A673 (cell line): ENCODE data around the gene NQO2.

Source experiments
- CTCF ChIP-seq: fragments of 300-800, 200-600 bp; sonication (generic); conservative IDR thresholded peaks from 2 replicates; pipeline ENCODE4 v1.5.1; 2017; ENCODE audit warnings: low read depth, mild to moderate bottlenecking, antibody characterized with exemption, low read length, moderate library complexity, mixed read lengths
- EZH2 ChIP-seq: fragments of 200-600 bp; sonication (generic); IDR thresholded peaks from 2 replicates; pipeline ENCODE4 v1.6.1; 2017; ENCODE audit warnings: borderline replicate concordance, low read depth, mild to moderate bottlenecking, mixed read lengths, antibody characterized with exemption, low read length; ENCODE audit not compliant: poor library complexity, severe bottlenecking

DNA sequence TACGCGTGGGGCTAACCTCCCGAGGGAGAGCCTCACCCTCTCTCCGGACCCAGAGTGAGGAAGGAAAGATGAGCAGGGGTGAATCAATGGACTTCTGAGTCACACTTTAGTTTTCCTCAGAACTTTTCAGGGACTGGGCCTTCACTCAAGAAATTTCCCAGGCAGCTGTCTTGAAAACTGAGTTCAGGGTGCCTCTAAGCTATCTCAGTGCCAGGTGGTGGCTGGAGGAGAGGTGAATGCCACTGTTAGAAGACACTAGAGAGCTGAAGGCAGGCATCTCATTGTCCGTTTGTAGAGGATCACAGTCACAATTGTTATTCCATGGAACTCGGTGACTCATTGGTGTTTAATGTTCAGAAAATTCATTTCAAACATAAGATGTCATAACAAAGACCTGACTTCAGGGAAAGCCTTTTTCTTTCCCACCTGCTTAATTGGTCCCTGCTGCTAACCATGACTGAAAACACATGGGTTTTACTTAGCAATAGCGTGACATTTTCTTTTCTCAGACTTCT, 23.1 kb upstream of the NQO2 start:
- no peak for TF ChIP-seq CTCF
- no peak for TF ChIP-seq EZH2
